Activated B cell treated with CpG ODN at 0.5 μM for 24 hours (primary cell): ENCODE results near the gene KLHL7. TPM values are rescaled to one million over a fixed set of nuclear protein-coding genes. Genes with fewer than 3 reads are reported as not detected.
A peak's percentile ranks its signal among the peaks of the same experiment; 100 is the strongest.

Experiments
- ATAC-seq: fragments of 200-7000 bp; cut with Tn5 transposase; one replicate; pipeline ENCODE4 v1.10.0; 2021; ENCODE audit warnings: low read depth, mild to moderate bottlenecking, moderate library complexity
- CTCF ChIA-PET: fragments of 350-600 bp; sonication (Branson Sonifier 250); formaldehyde crosslinking; loops from one replicate; lab custom pipeline; 2021; ENCODE audit warnings: antibody characterized with exemption; lab: Charles Lee
- POLR2A ChIA-PET: fragments of 350-600 bp; sonication (Branson Sonifier 250); formaldehyde crosslinking; loops from one replicate; lab custom pipeline; 2021; ENCODE audit warnings: antibody characterized with exemption; lab: Charles Lee
- DNase-seq: peaks from one replicate; pipeline ENCODE4 v3.0.0; 2022
- H3K27ac Mint-ChIP-seq: one replicate; pipeline ENCODE4 v1.8.0; 2020; ENCODE audit warnings: mixed read lengths
- H3K27me3 Mint-ChIP-seq: one replicate; pipeline ENCODE4 v1.8.0; 2021; ENCODE audit warnings: mixed read lengths
- H3K36me3 Mint-ChIP-seq: one replicate; pipeline ENCODE4 v1.8.0; 2021; ENCODE audit warnings: low read depth, mixed read lengths
- H3K4me1 Mint-ChIP-seq: one replicate; pipeline ENCODE4 v1.8.0; 2021; ENCODE audit warnings: mixed read lengths
- H3K4me3 Mint-ChIP-seq: one replicate; pipeline ENCODE4 v1.8.0; 2020; ENCODE audit warnings: mild to moderate bottlenecking, mixed read lengths
- H3K9me3 Mint-ChIP-seq: one replicate; pipeline ENCODE4 v1.8.0; 2020; ENCODE audit warnings: mixed read lengths
- intact Hi-C: fragments of 100-400 bp; cut with micrococcal nuclease; formaldehyde crosslinking; loops from one replicate; pipeline ENCODE4 v1.15.1; 2024
- total RNA-seq: library from RNA; stranded (reverse); gene quantifications from 2 replicates; pipeline ENCODE4 v1.2.3, GENCODE V29; 2022
- TF ChIP-seq, protein P1 (sequence below): fragments of 200-600 bp; IDR thresholded peaks from one replicate; pipeline ENCODE4 v1.8.0; 2022; ENCODE audit warnings: antibody characterized with exemption, mild to moderate bottlenecking

Gene KLHL7
- total RNA-seq, 1 donor from 2014 or later, result 13.4 TPM

DNA sequence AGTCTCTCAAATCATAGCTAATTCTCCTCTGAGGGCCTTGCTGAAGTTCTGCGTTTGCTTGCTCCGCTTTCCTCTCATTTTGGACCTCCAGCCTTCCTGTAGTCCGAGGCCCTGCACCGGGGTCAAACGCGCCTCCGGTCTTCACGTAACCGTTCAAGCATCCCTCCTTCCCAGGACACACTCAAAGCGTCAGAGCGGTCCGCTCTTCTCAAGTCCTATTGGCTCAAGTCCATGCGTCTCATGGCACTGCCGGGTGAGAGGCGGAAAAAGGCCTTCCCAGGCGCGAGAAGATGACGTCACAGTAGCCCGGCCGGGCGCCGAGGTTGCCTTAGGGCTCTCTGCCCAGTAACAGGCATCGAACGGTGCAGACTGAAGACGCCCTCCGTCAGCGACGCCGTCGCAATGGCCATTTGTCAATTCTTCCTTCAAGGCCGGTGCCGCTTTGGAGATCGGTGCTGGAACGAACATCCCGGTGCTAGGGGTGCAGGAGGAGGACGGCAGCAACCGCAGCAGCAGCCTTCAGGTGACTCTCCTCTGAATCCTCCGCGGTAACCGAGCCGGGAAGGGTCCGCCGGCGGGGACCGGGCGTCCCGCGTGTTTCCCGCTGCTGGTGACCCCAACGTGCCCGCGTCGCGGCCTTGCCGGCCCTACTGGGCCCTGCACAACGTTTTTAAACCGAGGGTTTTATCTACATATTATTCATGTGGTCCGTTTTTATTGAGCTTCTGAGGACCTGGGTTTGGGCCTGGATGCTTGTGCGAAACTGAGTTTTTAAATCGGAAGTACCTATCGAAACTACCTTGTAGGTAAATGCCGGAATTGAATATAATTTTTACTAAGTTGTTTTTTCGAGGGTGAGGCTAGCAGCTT, 76.3 kb downstream of the KLHL7 start, which contains the start of gene NUP42:
Gene NUP42 (plus strand): TSS at position 365 of the 870 bp plus-strand sequence. CDS start 38 bp downstream, at position 403.
- ATAC-seq (peak; percentile 90), DNase-seq (peak; percentile 90)
- H3K36me3 Mint-ChIP-seq, result peaks cover 29% of the 10 kb centered on the region
- ChIA-PET CTCF (no interaction called here), POLR2A (interaction anchor here (0.6 to 3.3 kb wide), 13 partner anchors 9 to 1755 kb away, joined by 3 to 58 read pairs (median 3); partner anchors contain the start of genes KLHL7, MALSU1 and SP4)
- H3K4me1 Mint-ChIP-seq, result peaks cover 28% of the 10 kb centered on the region
- TF ChIP-seq, protein P1, sequence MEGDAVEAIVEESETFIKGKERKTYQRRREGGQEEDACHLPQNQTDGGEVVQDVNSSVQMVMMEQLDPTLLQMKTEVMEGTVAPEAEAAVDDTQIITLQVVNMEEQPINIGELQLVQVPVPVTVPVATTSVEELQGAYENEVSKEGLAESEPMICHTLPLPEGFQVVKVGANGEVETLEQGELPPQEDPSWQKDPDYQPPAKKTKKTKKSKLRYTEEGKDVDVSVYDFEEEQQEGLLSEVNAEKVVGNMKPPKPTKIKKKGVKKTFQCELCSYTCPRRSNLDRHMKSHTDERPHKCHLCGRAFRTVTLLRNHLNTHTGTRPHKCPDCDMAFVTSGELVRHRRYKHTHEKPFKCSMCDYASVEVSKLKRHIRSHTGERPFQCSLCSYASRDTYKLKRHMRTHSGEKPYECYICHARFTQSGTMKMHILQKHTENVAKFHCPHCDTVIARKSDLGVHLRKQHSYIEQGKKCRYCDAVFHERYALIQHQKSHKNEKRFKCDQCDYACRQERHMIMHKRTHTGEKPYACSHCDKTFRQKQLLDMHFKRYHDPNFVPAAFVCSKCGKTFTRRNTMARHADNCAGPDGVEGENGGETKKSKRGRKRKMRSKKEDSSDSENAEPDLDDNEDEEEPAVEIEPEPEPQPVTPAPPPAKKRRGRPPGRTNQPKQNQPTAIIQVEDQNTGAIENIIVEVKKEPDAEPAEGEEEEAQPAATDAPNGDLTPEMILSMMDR, result no peak
- peak within 1 kb of the TSS; percentile 100 for H3K27ac Mint-ChIP-seq
- peak within 1 kb of the TSS; percentile 94 for H3K4me3 Mint-ChIP-seq
- intact Hi-C loops, result loop anchor here (1.0 to 5.0 kb wide), 12 partner anchors 77 to 1945 kb away; partner anchors contain the start of genes CCDC126, CDCA7L, CYCS and HYCC1
- H3K27me3 Mint-ChIP-seq, result no peaks in the 10 kb centered on the region
- no peaks in the 10 kb centered on the region for H3K9me3 Mint-ChIP-seq

GRCh38 chr7:23183279-23184012, 77.9 kb downstream of the KLHL7 start:
- H3K27me3 Mint-ChIP-seq, result no peaks in the 10 kb centered on the region

DNA sequence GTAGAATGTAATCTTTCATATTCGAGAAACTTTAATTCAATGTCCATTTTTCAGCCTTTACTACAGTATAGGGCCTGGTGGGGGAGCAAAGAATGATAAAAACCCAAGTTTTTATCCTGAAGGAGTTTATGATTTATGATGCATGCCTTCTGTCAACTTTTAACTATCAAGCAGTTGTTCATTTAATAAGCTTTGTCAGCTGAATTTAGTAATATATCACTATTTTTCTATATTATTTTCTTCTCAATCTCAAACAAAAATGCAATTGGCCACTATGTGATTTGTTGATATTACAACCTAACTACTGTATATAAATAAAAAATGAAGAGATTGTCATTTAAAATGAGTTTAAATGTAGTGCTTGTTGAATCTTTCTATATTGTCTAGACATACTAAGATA, 78.7 kb downstream of the KLHL7 start:
- peaks cover 49% of the 10 kb centered on the region for H3K36me3 Mint-ChIP-seq
- TF ChIP-seq, protein P1, result no peak
- H3K4me3 Mint-ChIP-seq, result peak overlapping the region; percentile 38
- H3K4me1 Mint-ChIP-seq, result peaks cover 28% of the 10 kb centered on the region
- DNase-seq (no peak), ATAC-seq (no peak)
- intact Hi-C loops, result loop anchor here (5.0 kb wide), 5 partner anchors 362 to 1943 kb away; partner anchors contain the start of genes CDCA7L, CYCS, SP4 and TOMM7
- no peaks in the 10 kb centered on the region for H3K27me3 Mint-ChIP-seq
- no peak overlapping the region for H3K27ac Mint-ChIP-seq
- H3K9me3 Mint-ChIP-seq, result no peaks in the 10 kb centered on the region
- ChIA-PET POLR2A (no interaction called here), CTCF (no interaction called here)

More at GRCh38 chr7:23183279-23184012, 77.9 kb downstream of the KLHL7 start:
- Mint-ChIP-seq H3K27ac (peak overlapping the region; percentile 76), H3K36me3 (peaks cover 41% of the 10 kb centered on the region), H3K9me3 (no peaks in the 10 kb centered on the region), H3K4me3 (peak overlapping the region; percentile 94), H3K4me1 (peaks cover 28% of the 10 kb centered on the region)
- ATAC-seq, result no peak
- ChIA-PET CTCF (no interaction called here), POLR2A (interaction anchor here (0.6 to 3.3 kb wide), 3 partner anchors 78 to 537 kb away, joined by 3 to 58 read pairs (median 3); partner anchors contain the start of gene KLHL7)
- TF ChIP-seq, protein P1, result no peak
- intact Hi-C loops, result loop anchor here (2.0 to 5.0 kb wide), 6 partner anchors 329 to 1944 kb away; partner anchors contain the start of genes CDCA7L, CYCS, SP4 and TOMM7
- DNase-seq, result no peak

DNA sequence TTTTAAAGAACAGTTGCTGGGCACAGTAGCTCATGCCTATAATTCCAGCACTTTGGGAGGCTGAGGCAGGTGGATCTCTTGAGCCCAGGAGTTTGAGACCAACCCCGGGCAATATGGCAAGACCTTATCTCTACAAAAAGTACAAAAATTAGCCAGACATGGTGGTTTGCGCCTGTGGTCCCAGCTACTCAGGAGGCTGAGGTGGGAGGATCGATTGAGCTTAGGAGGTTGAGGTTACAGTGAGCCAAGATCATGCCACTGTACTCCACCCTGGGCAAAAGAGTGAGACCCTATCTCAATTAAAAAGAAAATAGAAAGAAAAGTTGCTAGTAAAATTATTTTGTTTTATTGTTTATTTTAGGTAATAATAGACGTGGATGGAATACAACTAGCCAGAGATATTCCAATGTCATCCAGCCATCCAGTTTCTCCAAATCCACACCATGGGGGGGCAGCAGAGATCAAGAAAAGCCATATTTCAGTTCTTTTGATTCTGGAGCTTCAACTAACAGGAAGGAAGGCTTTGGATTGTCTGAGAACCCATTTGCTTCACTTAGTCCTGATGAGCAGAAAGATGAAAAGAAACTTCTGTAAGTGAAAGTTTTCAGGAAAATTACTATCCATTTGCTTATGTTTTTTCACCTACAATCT, 79.2 kb downstream of the KLHL7 start:
- peaks cover 52% of the 10 kb centered on the region for H3K36me3 Mint-ChIP-seq
- peaks cover 28% of the 10 kb centered on the region for H3K4me1 Mint-ChIP-seq
- ATAC-seq (no peak), DNase-seq (no peak)
- H3K27ac Mint-ChIP-seq, result no peak overlapping the region
- H3K4me3 Mint-ChIP-seq, result no peak overlapping the region
- no peaks in the 10 kb centered on the region for H3K27me3 Mint-ChIP-seq
- TF ChIP-seq, protein P1, result no peak
- POLR2A ChIA-PET, result no interaction called here
- H3K9me3 Mint-ChIP-seq, result no peaks in the 10 kb centered on the region
- intact Hi-C loops, result loop anchor here (5.0 kb wide), 5 partner anchors 363 to 1942 kb away; partner anchors contain the start of genes CDCA7L, CYCS, SP4 and TOMM7
- CTCF ChIA-PET, result no interaction called here
